ENCODE data around the gene RET.

- TF ChIP-seq CTCF (IDR thresholded peaks at IDR 0.05) (no peak), POLR2A (IDR thresholded peaks at IDR 0.05) (no peak), EP300 (IDR thresholded peaks at IDR 0.05) (no peak)
These were observed 17.5 kb upstream of the RET start for GRCh38 chr10:43059336-43059720.

Data from ovary (tissue), 3 donors.